NK-92 (cell line): ENCODE data around the gene MYO1A.
"Not testable (repeated sequence)": the region's sequence is repeated elsewhere in the genome, so short reads cannot be mapped to it uniquely, and the experiment has no call there.

ENCODE experiments used
- DNase-seq: peaks from one replicate; lab custom pipeline; 2025; ENCODE audit not compliant: unreplicated experiment; lab: John Stamatoyannopoulos, UW

MYO1A gene

GRCh38 chr12:57048423-57049118 is 1.4 kb downstream of the MYO1A start:
- DNase-seq, result no peak

- DNase-seq, result no peak
Observed at GRCh38 chr12:57047981-57048380, 1.9 kb downstream of the MYO1A start.

GRCh38 chr12:57046947-57047890 is 2.7 kb downstream of the MYO1A start:
- DNase-seq, result no peak

- no peak for DNase-seq
Observed at GRCh38 chr12:57046086-57046791, 3.7 kb downstream of the MYO1A start.

- no peak for DNase-seq
Observed at GRCh38 chr12:57044889-57045288, 5.0 kb downstream of the MYO1A start.

GRCh38 chr12:57044468-57044867 is 5.5 kb downstream of the MYO1A start:
- no peak for DNase-seq

GRCh38 chr12:57042695-57043094 is 7.2 kb downstream of the MYO1A start:
- DNase-seq, result no peak

- no peak for DNase-seq
Observed at GRCh38 chr12:57040750-57041149, 9.2 kb downstream of the MYO1A start.

GRCh38 chr12:57040211-57040610 is 9.7 kb downstream of the MYO1A start:
- no peak for DNase-seq

- no peak for DNase-seq
Observed at GRCh38 chr12:57039016-57039798, 10.7 kb downstream of the MYO1A start.

GRCh38 chr12:57037264-57037663 is 12.7 kb downstream of the MYO1A start:
- no peak for DNase-seq

GRCh38 chr12:57033431-57033830 is 16.5 kb downstream of the MYO1A start:
- DNase-seq, result no peak

GRCh38 chr12:57031789-57032188 is 18.1 kb downstream of the MYO1A start:
- no peak for DNase-seq

GRCh38 chr12:57031138-57031725 is 18.7 kb downstream of the MYO1A start:
- no peak for DNase-seq

GRCh38 chr12:57029457-57029856 is 20.5 kb downstream of the MYO1A start:
- no peak for DNase-seq

GRCh38 chr12:57027805-57028153 is 22.1 kb downstream of the MYO1A start:
- no peak for DNase-seq

GRCh38 chr12:57027011-57027804 is 22.7 kb downstream of the MYO1A start:
- no peak for DNase-seq

GRCh38 chr12:57025196-57025595 is 24.7 kb downstream of the MYO1A start:
- no peak for DNase-seq

- not testable (repeated sequence) for DNase-seq
Observed at GRCh38 chr12:57022324-57022723, 27.6 kb downstream of the MYO1A start.
